ENCODE results near the gene CETP. TPM values are rescaled to one million over a fixed set of nuclear protein-coding genes. Genes with fewer than 3 reads are reported as not detected.

The CETP gene
- polyA plus RNA-seq, 3 donors, result 13.4 to 16.0 (median 14.7) TPM

DNA sequence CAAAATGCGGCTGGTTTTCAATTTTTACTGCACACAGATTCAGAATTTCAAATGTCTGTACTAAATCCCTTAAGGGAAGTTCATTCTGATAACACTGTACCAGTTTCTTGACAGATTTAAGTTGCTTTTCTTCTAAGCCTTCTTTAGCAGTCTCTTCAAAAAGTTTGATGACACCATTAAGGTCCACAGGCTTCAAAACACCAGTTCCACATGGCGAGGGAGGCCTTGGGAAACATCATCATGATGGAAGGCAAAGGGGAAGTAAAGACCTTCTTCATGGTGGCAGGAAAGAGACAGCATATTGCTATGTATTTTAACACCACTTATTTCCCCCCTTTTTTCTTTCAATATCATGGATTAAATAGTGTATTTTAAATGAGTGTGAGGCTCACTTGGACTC, 52.2 kb downstream of the CETP start:
- no peak for DNase-seq (ENCODE audit: low read depth in 3 of 3, low spot score in 2 of 3)

GRCh38 chr16:57016301-57016700, 54.6 kb downstream of the CETP start:
- no peak for DNase-seq (ENCODE audit: low read depth in 3 of 3, low spot score in 2 of 3)

DNA sequence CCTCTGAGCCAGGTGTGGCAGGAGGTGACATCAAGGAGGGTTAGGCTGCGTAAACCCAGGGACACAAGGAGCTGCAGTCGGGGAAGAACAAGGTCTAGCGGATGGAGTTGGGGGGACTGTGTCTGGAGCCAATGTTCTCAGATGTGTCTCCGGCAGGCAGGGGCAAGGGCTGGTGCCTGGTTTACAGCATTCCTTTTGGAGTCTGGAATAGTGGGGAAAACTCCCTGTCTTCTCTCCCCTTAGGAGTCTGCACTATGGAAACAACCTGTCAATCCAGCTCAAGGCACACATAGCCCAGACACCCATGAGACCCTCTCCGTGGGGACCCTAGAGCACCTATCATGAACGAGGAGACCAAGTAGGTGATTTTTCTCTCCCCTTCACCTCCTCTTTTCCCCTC, 55.1 kb downstream of the CETP start:
- DNase-seq (ENCODE audit: low read depth in 3 of 3, low spot score in 2 of 3), result no peak

GRCh38 chr16:57017251-57017650, 55.5 kb downstream of the CETP start:
- no peak for DNase-seq (ENCODE audit: low read depth in 3 of 3, low spot score in 2 of 3)

- no peak for DNase-seq (ENCODE audit: low read depth in 3 of 3, low spot score in 2 of 3)
Measured at GRCh38 chr16:57019746-57020145, 58.0 kb downstream of the CETP start.

DNA sequence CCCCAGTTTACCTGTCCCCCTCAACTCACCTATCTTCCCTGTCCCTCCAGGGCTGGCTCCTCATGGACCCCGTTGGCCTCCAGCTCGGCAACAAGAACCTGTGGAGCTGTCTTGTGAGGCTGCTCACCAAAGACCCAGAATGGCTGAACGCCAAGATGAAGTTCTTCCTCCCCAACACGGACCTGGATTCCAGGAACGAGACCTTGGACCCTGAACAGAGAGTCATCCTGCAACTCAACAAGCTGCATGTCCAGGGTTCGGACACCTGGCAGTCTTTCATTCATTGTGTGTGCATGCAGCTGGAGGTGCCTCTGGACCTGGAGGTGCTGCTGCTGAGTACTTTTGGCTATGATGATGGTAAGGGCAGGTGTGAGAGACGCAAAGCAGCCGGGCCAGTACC, 58.9 kb downstream of the CETP start:
- no peak for DNase-seq (ENCODE audit: low read depth in 3 of 3, low spot score in 2 of 3)

DNA sequence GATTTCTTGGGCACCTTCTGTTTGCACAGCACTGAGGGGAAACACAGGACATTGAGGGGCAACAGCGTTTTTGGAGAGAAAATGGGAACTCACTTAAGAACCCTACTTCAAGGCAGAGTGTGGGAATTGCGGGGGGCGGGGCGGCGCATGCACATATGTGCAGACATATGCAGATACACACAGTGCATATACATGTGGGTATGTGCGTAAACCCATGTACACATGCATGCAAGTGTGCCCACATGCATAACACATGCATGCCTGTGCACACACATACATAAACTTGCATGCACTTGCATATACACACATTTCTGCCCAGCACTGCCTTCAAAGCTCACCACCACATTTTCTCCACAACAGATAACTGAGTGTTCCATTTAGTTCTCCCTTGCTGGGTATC, 60.0 kb downstream of the CETP start:
- no peak for DNase-seq (ENCODE audit: low read depth in 3 of 3, low spot score in 2 of 3)

GRCh38 chr16:57022445-57022844, 60.7 kb downstream of the CETP start:
- DNase-seq (ENCODE audit: low read depth in 3 of 3, low spot score in 2 of 3), result no peak

DNA sequence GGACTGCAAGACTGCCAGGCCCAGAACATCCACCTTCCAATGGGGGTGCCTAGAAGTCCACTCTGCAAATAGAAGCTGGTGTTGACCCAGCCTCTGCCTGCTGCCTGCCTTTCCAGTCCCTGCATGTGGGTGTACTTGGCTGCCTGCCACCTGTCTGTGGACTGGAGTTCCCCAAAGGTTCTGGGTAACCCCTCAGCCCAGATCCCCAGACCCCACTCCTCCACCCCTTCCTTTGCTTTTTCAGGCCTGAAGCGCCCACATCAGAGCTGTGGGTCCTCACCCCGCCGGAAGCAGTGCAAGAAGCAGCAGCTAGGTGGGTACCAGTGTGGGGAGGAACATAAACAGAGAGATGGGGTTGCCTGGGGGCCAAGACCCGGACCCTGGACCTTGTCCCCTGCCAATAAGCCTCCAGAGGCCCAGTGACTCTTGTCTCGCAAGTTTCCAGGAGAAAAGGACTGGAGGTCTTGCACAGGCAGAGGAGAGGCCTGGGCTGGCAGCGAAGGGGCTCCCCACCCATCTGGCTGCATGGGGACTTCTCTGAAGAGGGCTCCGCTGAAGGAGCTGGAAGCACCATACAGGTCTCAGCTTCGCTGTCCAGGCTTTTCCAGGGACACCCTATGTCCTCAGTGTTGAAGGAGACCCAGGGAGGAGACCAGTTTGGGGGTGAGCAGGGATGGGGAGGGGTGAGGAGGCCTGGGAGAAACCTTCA, 61.9 kb downstream of the CETP start:
- DNase-seq (ENCODE audit: low read depth in 3 of 3, low spot score in 2 of 3), result no peak

DNA sequence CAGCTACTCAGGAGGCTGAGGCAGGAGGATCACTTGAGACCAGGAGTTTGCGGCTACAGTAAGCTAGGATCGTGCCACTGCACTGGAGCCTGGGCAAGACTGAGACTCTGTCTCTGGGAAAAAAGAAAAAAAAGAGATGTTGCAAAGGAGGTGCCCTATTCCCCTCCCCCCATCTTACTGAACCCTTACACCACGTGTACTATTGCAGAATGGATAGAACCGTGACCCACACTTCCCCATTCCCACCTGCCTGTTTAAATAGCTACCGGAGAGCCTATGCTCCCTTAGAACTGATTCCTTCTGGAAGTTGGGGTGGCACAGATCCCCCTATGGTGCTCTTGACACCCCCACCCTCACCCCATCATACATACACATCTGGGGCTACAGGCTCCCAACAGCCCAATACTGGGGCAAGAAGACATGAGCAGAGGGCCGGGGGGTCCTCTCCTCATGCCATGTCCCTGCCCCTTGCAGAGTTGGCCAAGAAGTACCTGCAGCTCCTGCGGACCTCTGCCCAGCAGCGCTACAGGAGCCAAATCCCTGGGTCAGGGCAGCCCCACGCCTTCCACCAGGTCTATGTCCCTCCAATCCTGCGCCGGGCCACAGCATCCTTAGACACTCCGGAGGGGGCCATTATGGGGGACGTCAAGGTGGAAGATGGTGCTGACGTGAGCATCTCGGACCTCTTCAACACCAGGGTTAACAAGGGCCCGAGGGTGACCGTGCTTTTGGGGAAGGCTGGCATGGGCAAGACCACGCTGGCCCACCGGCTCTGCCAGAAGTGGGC, 63.3 kb downstream of the CETP start:
- no peak for DNase-seq (ENCODE audit: low read depth in 3 of 3, low spot score in 2 of 3)

DNA sequence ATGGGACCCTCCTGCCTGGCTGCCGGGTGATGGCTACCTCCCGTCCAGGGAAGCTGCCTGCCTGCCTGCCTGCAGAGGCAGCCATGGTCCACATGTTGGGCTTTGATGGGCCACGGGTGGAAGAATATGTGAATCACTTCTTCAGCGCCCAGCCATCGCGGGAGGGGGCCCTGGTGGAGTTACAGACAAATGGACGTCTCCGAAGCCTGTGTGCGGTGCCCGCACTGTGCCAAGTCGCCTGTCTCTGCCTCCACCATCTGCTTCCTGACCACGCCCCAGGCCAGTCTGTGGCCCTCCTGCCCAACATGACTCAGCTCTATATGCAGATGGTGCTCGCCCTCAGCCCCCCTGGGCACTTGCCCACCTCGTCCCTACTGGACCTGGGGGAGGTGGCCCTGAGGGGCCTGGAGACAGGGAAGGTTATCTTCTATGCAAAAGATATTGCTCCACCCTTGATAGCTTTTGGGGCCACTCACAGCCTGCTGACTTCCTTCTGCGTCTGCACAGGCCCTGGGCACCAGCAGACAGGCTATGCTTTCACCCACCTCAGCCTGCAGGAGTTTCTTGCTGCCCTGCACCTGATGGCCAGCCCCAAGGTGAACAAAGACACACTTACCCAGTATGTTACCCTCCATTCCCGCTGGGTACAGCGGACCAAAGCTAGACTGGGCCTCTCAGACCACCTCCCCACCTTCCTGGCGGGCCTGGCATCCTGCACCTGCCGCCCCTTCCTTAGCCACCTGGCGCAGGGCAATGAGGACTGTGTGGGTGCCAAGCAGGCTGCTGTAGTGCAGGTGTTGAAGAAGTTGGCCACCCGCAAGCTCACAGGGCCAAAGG, 64.4 kb downstream of the CETP start:
- no peak for DNase-seq (ENCODE audit: low read depth in 3 of 3, low spot score in 2 of 3)

DNA sequence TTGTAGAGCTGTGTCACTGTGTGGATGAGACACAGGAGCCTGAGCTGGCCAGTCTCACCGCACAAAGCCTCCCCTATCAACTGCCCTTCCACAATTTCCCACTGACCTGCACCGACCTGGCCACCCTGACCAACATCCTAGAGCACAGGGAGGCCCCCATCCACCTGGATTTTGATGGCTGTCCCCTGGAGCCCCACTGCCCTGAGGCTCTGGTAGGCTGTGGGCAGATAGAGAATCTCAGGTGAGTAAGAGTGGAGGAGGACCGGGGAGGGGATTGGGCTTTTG, 65.0 kb downstream of the CETP start:
- no peak for DNase-seq (ENCODE audit: low read depth in 3 of 3, low spot score in 2 of 3)

DNA sequence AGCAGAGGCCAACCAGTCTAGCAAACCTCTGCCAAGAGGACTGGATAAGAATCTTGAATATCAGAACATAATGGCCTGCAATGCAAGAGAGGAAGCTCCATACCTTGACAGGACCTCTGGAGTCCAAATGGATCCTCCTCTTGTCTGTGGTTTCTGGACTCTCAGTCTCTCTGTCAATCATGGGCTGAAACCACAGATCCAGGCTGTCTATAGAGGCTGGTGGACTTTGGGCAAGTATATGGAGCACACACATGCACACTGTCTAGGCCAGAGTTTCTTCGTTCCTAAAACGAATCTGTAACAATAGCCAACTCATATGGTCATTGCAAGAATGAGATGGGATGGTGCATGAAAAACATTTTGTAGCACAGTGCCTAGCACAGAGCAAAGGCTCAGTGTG, 65.3 kb downstream of the CETP start:
- DNase-seq (ENCODE audit: low read depth in 3 of 3, low spot score in 2 of 3), result no peak

DNA sequence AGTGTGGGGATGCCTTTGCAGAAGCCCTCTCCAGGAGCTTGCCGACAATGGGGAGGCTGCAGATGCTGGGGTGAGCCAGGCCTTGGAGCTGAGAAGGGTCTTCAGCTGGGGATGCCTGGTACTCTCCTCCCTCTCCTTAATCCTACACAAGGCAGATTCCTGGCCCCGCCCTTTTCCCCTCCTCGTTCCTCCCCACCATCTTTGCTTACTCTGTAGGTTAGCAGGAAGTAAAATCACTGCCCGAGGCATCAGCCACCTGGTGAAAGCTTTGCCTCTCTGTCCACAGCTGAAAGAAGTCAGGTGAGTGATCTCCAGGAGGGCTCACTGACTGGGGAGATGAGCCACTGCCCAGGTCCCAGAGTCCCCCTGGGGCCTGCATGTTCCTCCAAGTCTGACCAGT, 66.3 kb downstream of the CETP start:
- DNase-seq (ENCODE audit: low read depth in 3 of 3, low spot score in 2 of 3), result no peak

DNA sequence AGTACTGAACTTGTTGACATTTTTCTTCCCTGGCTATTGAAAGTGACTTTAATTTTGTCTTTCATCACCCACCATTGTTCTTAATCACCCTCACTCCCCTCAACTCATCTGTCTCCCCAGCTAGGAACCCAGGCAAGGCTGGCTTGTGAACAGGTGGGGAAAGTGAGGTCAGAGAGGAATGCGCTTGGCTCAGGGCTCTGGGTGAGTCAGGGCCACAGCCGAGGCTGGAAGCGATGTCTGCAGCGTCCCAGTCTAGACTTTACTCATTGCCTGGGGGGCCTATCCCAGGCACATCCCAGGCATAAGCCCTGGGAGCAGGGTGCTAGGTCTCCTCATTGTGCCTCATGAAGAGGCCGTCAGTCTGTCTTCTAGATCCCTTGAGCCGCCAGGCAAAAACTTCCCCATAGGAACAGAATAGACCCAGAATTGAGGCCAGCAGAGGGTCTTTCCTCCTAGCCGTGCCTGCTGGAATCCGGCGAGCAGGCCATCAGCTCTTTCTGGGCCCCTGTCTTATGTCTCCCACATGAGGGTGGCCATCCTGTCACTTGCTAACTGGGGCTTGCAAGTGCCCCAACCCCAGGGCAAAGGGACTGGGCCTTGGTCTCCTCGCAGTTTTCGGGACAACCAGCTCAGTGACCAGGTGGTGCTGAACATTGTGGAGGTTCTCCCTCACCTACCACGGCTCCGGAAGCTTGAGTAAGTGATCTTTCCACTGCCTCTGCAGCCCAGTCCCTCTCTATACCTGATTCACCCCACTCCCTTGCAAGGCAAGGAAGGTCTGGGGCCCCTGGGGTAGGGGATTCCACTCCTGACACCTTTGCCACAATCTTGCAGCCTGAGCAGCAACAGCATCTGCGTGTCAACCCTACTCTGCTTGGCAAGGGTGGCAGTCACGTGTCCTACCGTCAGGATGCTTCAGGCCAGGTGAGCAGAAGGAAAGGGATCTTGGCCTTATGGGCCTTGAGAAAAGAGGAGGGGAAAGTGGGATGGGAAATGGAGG, 67.7 kb downstream of the CETP start:
- DNase-seq (ENCODE audit: low read depth in 3 of 3, low spot score in 2 of 3), result no peak

DNA sequence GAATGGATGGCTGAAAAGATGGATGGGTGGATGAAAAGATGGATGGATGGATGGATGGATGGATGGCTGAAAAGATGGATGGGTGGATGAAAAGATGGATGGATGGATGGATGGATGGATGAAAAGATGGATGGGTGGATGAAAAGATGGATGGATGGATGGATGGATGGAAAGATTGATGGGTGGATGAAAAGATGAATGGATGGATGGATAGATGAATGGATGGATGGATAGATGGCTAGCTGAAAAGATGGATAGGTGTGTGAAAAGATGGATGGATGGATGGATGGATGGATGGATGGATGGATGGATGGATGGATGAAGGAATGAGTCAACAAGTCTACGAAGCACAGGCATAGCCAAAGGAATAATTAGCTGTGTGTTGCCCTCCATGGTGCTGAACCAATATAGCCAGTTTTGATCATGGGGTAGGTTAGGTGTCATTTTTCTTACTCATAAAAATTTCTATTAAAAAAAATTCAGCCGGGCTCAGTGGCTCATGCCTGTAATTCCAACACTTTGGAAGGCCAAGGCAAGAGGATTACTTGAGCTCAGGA, 68.7 kb downstream of the CETP start:
- no peak for DNase-seq (ENCODE audit: low read depth in 3 of 3, low spot score in 2 of 3)

GRCh38 chr16:57031156-57031555, 69.4 kb downstream of the CETP start:
- no peak for DNase-seq (ENCODE audit: low read depth in 3 of 3, low spot score in 2 of 3)

DNA sequence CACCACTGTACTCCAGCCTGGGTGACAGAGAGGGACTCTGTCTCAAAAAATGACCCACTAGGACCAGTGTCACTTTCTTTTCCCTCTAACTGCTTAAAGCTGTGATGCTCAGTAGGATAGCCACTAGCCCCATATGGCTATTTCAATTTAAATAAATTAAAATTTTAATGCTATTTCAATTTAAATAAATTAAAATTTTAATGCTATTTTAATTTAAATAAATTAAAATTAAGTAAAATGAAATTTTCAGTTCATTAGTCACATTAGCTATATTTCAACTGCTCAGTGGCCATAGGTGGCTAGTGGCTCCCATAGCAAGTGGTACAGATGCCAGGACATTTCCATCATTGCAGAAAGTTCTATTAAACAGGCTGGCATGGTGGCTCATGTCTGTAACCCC, 70.6 kb downstream of the CETP start:
- no peak for DNase-seq (ENCODE audit: low read depth in 3 of 3, low spot score in 2 of 3)

GRCh38 chr16:57032931-57033330, 71.2 kb downstream of the CETP start:
- no peak for DNase-seq (ENCODE audit: low read depth in 3 of 3, low spot score in 2 of 3)

All from right renal cortex interstitium (tissue), 3 donors.